Gastrocnemius medialis (tissue), 4 donors: ENCODE data around the gene C4BPB. TPM values are rescaled to one million over a fixed set of nuclear protein-coding genes. Genes with fewer than 3 reads are reported as not detected.

Experiments used
- ATAC-seq, 2 donors: fragments of 150-250 bp; one replicate each; pipeline ENCODE4 v1.9.1; 2016
- DNase-seq, 2 donors: peaks; one replicate each; pipeline ENCODE4 v3.0.0-alpha.2; 2019
- H3K27ac ChIP-seq, 4 donors: fragments of 200-600 bp; sonication (generic); 1 replicate in 1 of 4; 2 replicates in 3 of 4; pipeline ENCODE4 v1.5.1; 2016 to 2018; ENCODE audit warnings: mild to moderate bottlenecking in 2 of 4, moderate library complexity in 1 of 4
- H3K27me3 ChIP-seq, 3 donors: fragments of 200-600 bp; sonication (generic) in 2 of 3; 1 replicate in 1 of 3; 2 replicates in 2 of 3; pipeline versions ENCODE4 v1.5.1 to v1.6.0; 2016 to 2019; ENCODE audit warnings: mild to moderate bottlenecking in 1 of 3, moderate library complexity in 1 of 3
- H3K36me3 ChIP-seq, 2 donors: fragments of 200-600 bp; sonication (generic) in 1 of 2; one replicate each; pipeline ENCODE4 v1.5.1; 2017 to 2018
- H3K4me1 ChIP-seq, 2 donors: fragments of 200-600 bp; sonication (generic) in 1 of 2; one replicate each; pipeline ENCODE4 v1.5.1; 2016 to 2017; ENCODE audit warnings: mild to moderate bottlenecking in 2 of 2
- H3K4me3 ChIP-seq, 4 donors: fragments of 200-600 bp; sonication (generic) in 3 of 4; 1 replicate in 1 of 4; 2 replicates in 3 of 4; pipeline ENCODE4 v1.5.1; 2016 to 2019; ENCODE audit warnings: mild to moderate bottlenecking in 2 of 4
- H3K9me3 ChIP-seq, 3 donors: fragments of 200-600 bp; sonication (generic) in 2 of 3; 1 replicate in 1 of 3; 2 replicates in 2 of 3; pipeline ENCODE4 v1.5.1; 2016 to 2019
- POLR2A ChIP-seq, 2 donors: fragments of 450-650 bp; IDR thresholded peaks; one replicate each; pipeline ENCODE4 v1.6.1; 2017; ENCODE audit warnings: antibody characterized with exemption in 2 of 2, mild to moderate bottlenecking in 2 of 2, moderate library complexity in 2 of 2
- in situ Hi-C, 4 donors: fragments of 200-750 bp; cut with MboI; loops; one replicate each; pipeline versions ENCODE4 v1.15.0 to v1.8.0; 2017; ENCODE audit warnings: low sequenced_read_pairs in 4 of 4
- intact Hi-C: fragments of 100-400 bp; cut with DNase I; formaldehyde crosslinking; loops from one replicate; pipeline ENCODE4 v1.15.1; 2023; ENCODE audit warnings: low total_unique reads
- total RNA-seq, 4 donors: library from RNA; depleted of rRNA; stranded (reverse); fragments of >200 nt; gene quantifications; one replicate each; pipeline versions ENCODE4 v1.1.0 to v1.2.3, GENCODE V29; 2016
- TF ChIP-seq, protein P1 (sequence below), 5 experiments: fragments of 450-650 bp in 3 of 5; fragments of 200-600 bp in 2 of 5; sonication (generic) in 2 of 5; IDR thresholded peaks in 4 of 5; conservative IDR thresholded peaks in 1 of 5; 1 replicate in 4 of 5; 2 replicates in 1 of 5; pipeline ENCODE4 v1.5.1; 2016 to 2019; ENCODE audit warnings: antibody characterized with exemption in 5 of 5, mild to moderate bottlenecking in 3 of 5, moderate library complexity in 3 of 5

The C4BPB gene
- total RNA-seq, 4 donors from 2014 or later, result 0.46 to 0.62 TPM; not detected in 2

GRCh38 chr1:207062058-207062457 is 26.6 kb upstream of the C4BPB start:
- no peak for ATAC-seq
- H3K4me1 ChIP-seq, result peaks cover 22 to 43% of the 10 kb centered on the region in 2 donors
- H3K4me3 ChIP-seq, result no peak overlapping the region
- H3K36me3 ChIP-seq, result peaks cover 0 to 40% of the 10 kb centered on the region in 2 donors
- no peak for TF ChIP-seq POLR2A (IDR thresholded peaks at IDR 0.05)
- TF ChIP-seq, protein P1, sequence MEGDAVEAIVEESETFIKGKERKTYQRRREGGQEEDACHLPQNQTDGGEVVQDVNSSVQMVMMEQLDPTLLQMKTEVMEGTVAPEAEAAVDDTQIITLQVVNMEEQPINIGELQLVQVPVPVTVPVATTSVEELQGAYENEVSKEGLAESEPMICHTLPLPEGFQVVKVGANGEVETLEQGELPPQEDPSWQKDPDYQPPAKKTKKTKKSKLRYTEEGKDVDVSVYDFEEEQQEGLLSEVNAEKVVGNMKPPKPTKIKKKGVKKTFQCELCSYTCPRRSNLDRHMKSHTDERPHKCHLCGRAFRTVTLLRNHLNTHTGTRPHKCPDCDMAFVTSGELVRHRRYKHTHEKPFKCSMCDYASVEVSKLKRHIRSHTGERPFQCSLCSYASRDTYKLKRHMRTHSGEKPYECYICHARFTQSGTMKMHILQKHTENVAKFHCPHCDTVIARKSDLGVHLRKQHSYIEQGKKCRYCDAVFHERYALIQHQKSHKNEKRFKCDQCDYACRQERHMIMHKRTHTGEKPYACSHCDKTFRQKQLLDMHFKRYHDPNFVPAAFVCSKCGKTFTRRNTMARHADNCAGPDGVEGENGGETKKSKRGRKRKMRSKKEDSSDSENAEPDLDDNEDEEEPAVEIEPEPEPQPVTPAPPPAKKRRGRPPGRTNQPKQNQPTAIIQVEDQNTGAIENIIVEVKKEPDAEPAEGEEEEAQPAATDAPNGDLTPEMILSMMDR (IDR thresholded peaks at IDR 0.05 in 4 of 5, conservative IDR thresholded peaks at IDR 0.05 in 1 of 5), result no peak
- no peaks in the 10 kb centered on the region for H3K9me3 ChIP-seq
- intact Hi-C loops (no loop called here), in situ Hi-C loops (loop anchor here in 2 of 4 donors (25.0 kb wide), 2 partner anchors 425 to 725 kb away; partner anchors contain the start of gene DYRK3 (in 1 of the 2))
- no peak for DNase-seq
- H3K27ac ChIP-seq, result peak overlapping the region; percentile 68 to 88 (median 76)
- no peaks in the 10 kb centered on the region for H3K27me3 ChIP-seq

GRCh38 chr1:207063014-207063413 is 25.6 kb upstream of the C4BPB start:
- ATAC-seq (no peak), DNase-seq (no peak)
- Histone ChIP-seq H3K4me1 (peaks cover 22 to 34% of the 10 kb centered on the region in 2 donors), H3K27me3 (no peaks in the 10 kb centered on the region), H3K4me3 (no peak overlapping the region), H3K36me3 (peaks cover 0 to 49% of the 10 kb centered on the region in 2 donors), H3K9me3 (no peaks in the 10 kb centered on the region), H3K27ac (peak overlapping the region; percentile 68 to 88 (median 76))
- intact Hi-C loops (no loop called here), in situ Hi-C loops (loop anchor here in 2 of 4 donors (25.0 kb wide), 2 partner anchors 426 to 724 kb away; partner anchors contain the start of gene DYRK3 (in 1 of the 2))
- TF ChIP-seq, protein P1 (IDR thresholded peaks at IDR 0.05 in 4 of 5, conservative IDR thresholded peaks at IDR 0.05 in 1 of 5), result no peak
- no peak for TF ChIP-seq POLR2A (IDR thresholded peaks at IDR 0.05)

DNA sequence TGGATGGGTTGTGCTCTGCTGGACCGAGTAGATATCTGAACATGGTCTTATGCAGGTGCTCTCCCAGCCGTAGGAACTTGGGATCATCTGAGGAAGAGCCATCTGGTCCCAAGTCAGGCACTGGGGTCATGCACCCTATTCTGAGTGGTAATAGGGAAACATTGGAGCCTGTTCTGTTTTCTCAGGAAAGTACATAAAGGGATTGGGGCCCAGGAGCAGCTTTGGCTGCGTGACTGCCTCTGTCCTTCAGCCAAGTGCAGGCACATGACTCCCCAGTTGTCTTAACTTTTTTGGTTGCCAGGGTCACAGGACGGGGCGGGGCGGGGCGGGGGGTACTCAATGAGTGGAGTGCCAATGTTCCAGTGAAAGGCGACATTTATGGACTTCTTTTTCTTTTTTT is 24.1 kb upstream of the C4BPB start:
- Histone ChIP-seq H3K27me3 (no peaks in the 10 kb centered on the region), H3K4me1 (peaks cover 10 to 21% of the 10 kb centered on the region in 2 donors), H3K27ac (peak overlapping the region; percentile 68 to 88 (median 76)), H3K9me3 (no peaks in the 10 kb centered on the region), H3K4me3 (no peak overlapping the region), H3K36me3 (peaks cover 0 to 62% of the 10 kb centered on the region in 2 donors)
- TF ChIP-seq, protein P1 (IDR thresholded peaks at IDR 0.05 in 4 of 5, conservative IDR thresholded peaks at IDR 0.05 in 1 of 5), result no peak
- TF ChIP-seq POLR2A (IDR thresholded peaks at IDR 0.05), result no peak
- in situ Hi-C loops, result loop anchor here in 2 of 4 donors (25.0 kb wide), 2 partner anchors 427 to 723 kb away; partner anchors contain the start of gene DYRK3 (in 1 of the 2)
- peak; percentile 65 to 78 for ATAC-seq
- peak; percentile 41 to 56 for DNase-seq
- intact Hi-C loops, result no loop called here

DNA sequence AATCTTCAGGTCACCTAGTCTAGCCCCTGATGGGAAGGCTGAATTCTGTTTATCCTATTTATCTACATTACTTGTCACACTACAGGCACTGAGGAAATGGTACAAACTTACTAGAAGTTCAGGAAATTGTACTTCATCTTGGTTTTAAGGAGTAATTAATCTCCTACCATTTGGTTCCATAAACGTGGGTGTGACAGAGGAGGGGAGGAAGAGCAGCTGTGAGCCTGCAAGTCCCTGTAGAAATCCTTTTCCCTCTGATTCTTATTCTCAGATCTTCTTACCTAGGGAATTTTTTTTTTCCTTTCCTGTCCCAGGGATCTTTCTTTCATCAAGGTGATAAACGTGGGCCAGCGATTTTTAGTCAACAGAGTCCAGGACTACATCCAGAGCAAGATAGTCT is 21.5 kb upstream of the C4BPB start:
- no peak for DNase-seq
- H3K27me3 ChIP-seq, result no peaks in the 10 kb centered on the region
- TF ChIP-seq, protein P1 (IDR thresholded peaks at IDR 0.05 in 4 of 5, conservative IDR thresholded peaks at IDR 0.05 in 1 of 5), result no peak
- no peak for TF ChIP-seq POLR2A (IDR thresholded peaks at IDR 0.05)
- H3K27ac ChIP-seq, result peak overlapping the region; percentile 36 to 88 (median 68)
- in situ Hi-C loops, result loop anchor here in 2 of 4 donors (25.0 kb wide), 2 partner anchors 430 to 720 kb away; partner anchors contain the start of gene DYRK3 (in 1 of the 2)
- no peak for ATAC-seq
- H3K4me1 ChIP-seq, result peaks cover 0 to 15% of the 10 kb centered on the region in 2 donors
- H3K4me3 ChIP-seq, result no peak overlapping the region
- H3K36me3 ChIP-seq, result peaks cover 0 to 77% of the 10 kb centered on the region in 2 donors
- H3K9me3 ChIP-seq, result no peaks in the 10 kb centered on the region
- intact Hi-C loops, result no loop called here
